Measurements from ENCODE around the gene TMEM98.
"Not testable (repeated sequence)": the region's sequence is repeated elsewhere in the genome, so short reads cannot be mapped to it uniquely, and the experiment has no call there.

TMEM98 gene

DNA sequence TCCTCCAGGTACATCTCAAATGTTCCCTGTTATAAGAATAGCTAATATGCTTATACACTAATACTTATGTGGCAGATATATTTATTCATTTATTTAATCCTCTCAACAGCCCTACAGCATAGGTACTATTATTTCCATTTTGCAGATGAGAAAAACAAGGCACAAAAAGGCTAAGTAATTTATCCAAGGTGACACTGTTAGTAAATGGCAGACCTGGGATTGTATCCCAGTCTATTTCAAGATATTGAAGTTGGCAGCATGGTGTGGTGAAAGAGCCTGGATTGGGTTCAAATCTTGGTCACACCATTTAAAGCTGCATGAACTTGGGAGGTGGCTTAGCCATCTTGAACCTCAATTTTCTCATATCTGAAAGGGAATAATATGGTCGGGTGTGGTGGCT is 27.2 kb downstream of the TMEM98 start:
- Histone ChIP-seq H3K4me3 (ENCODE audit: low read depth, low read length) (no peak overlapping the region), H3K27me3 (ENCODE audit: insufficient read depth, low read depth, severe bottlenecking) (peaks cover 47% of the 10 kb centered on the region), H3K9me3 (ENCODE audit: severe bottlenecking) (no peaks in the 10 kb centered on the region), H3K27ac (no peak overlapping the region), H3K36me3 (no peaks in the 10 kb centered on the region)
- no peak for DNase-seq
- TF ChIP-seq CTCF (IDR thresholded peaks at IDR 0.05; ENCODE audit: low read depth, low read length): no peak

GRCh38 chr17:32956240-32956970 is 28.5 kb downstream of the TMEM98 start:
- H3K27me3 ChIP-seq (ENCODE audit: insufficient read depth, low read depth, severe bottlenecking): peaks cover 55% of the 10 kb centered on the region
- H3K27ac ChIP-seq: no peak overlapping the region
- no peak for DNase-seq
- no peak overlapping the region for H3K4me3 ChIP-seq (ENCODE audit: low read depth, low read length)
- H3K9me3 ChIP-seq (ENCODE audit: severe bottlenecking): no peaks in the 10 kb centered on the region
- H3K36me3 ChIP-seq: no peaks in the 10 kb centered on the region
- no peak for TF ChIP-seq CTCF (IDR thresholded peaks at IDR 0.05; ENCODE audit: low read depth, low read length)

GRCh38 chr17:32958418-32958817 is 30.5 kb downstream of the TMEM98 start:
- H3K27me3 ChIP-seq (ENCODE audit: insufficient read depth, low read depth, severe bottlenecking): peaks cover 70% of the 10 kb centered on the region
- no peak overlapping the region for H3K27ac ChIP-seq
- TF ChIP-seq CTCF (IDR thresholded peaks at IDR 0.05; ENCODE audit: low read depth, low read length): no peak
- no peaks in the 10 kb centered on the region for H3K9me3 ChIP-seq (ENCODE audit: severe bottlenecking)
- no peak overlapping the region for H3K4me3 ChIP-seq (ENCODE audit: low read depth, low read length)
- no peaks in the 10 kb centered on the region for H3K36me3 ChIP-seq
- no peak for DNase-seq

GRCh38 chr17:32960815-32961214 is 32.9 kb downstream of the TMEM98 start:
- TF ChIP-seq CTCF (IDR thresholded peaks at IDR 0.05; ENCODE audit: low read depth, low read length): no peak
- no peak overlapping the region for H3K4me3 ChIP-seq (ENCODE audit: low read depth, low read length)
- no peaks in the 10 kb centered on the region for H3K9me3 ChIP-seq (ENCODE audit: severe bottlenecking)
- no peak for DNase-seq
- H3K36me3 ChIP-seq: no peaks in the 10 kb centered on the region
- H3K27ac ChIP-seq: no peak overlapping the region
- H3K27me3 ChIP-seq (ENCODE audit: insufficient read depth, low read depth, severe bottlenecking): peaks cover 64% of the 10 kb centered on the region

GRCh38 chr17:32962320-32962711 is 34.4 kb downstream of the TMEM98 start:
- no peak for TF ChIP-seq CTCF (IDR thresholded peaks at IDR 0.05; ENCODE audit: low read depth, low read length)
- Histone ChIP-seq H3K27ac (no peak overlapping the region), H3K4me3 (ENCODE audit: low read depth, low read length) (no peak overlapping the region), H3K9me3 (ENCODE audit: severe bottlenecking) (no peaks in the 10 kb centered on the region), H3K36me3 (no peaks in the 10 kb centered on the region), H3K27me3 (ENCODE audit: insufficient read depth, low read depth, severe bottlenecking) (peaks cover 56% of the 10 kb centered on the region)
- DNase-seq: no peak

- no peaks in the 10 kb centered on the region for H3K36me3 ChIP-seq
- TF ChIP-seq CTCF (IDR thresholded peaks at IDR 0.05; ENCODE audit: low read depth, low read length): no peak
- peaks cover 42% of the 10 kb centered on the region for H3K27me3 ChIP-seq (ENCODE audit: insufficient read depth, low read depth, severe bottlenecking)
- no peaks in the 10 kb centered on the region for H3K9me3 ChIP-seq (ENCODE audit: severe bottlenecking)
- H3K27ac ChIP-seq: no peak overlapping the region
- H3K4me3 ChIP-seq (ENCODE audit: low read depth, low read length): no peak overlapping the region
- DNase-seq: no peak
Observed at GRCh38 chr17:32964541-32964940, 36.6 kb downstream of the TMEM98 start.

- not testable (repeated sequence) for H3K36me3 ChIP-seq; H3K9me3 ChIP-seq (ENCODE audit: severe bottlenecking); H3K27ac ChIP-seq; H3K4me3 ChIP-seq (ENCODE audit: low read depth, low read length); DNase-seq
- H3K27me3 ChIP-seq (ENCODE audit: insufficient read depth, low read depth, severe bottlenecking): peaks cover 40% of the 10 kb centered on the region
Observed at GRCh38 chr17:32969231-32969630, 41.3 kb downstream of the TMEM98 start.

All from WERI-Rb-1 (cell line).